Skin epidermis (tissue), 12 donors: ENCODE data around the gene RGS3.

Source experiments
- H3K27ac ChIP-seq, 21 experiments: fragments of 200-600 bp; sonication (generic) in 11 of 21; one replicate each; pipeline ENCODE4 v1.5.0; 2020; ENCODE audit warnings: mild to moderate bottlenecking in 3 of 21, inconsistent platforms in 2 of 21, moderate library complexity in 2 of 21
- H3K4me3 ChIP-seq, 7 experiments: fragments of 200-600 bp; sonication (generic) in 2 of 7; one replicate each; pipeline ENCODE4 v1.5.0; 2020; ENCODE audit warnings: inconsistent platforms in 2 of 7, mild to moderate bottlenecking in 2 of 7, moderate library complexity in 1 of 7

Gene RGS3

DNA sequence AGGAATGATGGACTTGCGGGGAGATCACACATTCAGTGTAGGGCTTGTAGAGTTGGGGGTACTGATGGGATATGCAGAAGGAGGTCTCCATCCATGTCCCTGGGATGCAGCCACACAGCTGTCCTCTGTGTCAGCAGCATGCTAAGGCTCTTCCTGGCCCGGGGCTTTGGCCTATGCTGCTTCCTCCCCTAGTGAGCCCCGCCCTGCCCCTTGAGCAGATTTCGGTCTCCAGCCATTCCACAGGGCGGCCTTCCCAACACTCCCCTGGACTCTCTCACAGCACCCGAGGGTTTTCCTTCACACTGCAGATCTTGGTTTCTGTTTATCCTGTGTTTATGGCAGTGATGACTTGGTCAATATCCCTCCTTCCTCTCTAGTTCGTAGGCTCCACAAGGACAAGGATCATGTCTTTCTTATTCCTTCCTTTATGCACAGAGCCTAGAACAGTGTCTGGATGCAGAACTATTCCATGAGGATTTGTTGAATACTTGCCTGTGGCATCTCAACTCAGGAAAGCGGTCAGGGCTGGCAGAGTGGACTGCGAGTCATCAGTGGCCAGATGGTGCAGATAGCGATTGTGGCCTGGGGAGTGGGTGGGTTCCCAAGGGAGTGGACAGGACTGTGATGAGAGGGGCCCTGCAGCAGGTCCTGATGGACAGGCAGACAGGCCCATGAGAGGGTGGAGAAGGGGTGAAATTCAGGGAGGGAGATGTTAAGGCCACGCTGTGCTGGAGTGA, 114.2 kb downstream of the RGS3 start:
- Histone ChIP-seq H3K4me3 (no peak overlapping the region), H3K27ac (peak overlapping the region in 13 of 21 experiments; percentile 4 to 87 (median 79))

DNA sequence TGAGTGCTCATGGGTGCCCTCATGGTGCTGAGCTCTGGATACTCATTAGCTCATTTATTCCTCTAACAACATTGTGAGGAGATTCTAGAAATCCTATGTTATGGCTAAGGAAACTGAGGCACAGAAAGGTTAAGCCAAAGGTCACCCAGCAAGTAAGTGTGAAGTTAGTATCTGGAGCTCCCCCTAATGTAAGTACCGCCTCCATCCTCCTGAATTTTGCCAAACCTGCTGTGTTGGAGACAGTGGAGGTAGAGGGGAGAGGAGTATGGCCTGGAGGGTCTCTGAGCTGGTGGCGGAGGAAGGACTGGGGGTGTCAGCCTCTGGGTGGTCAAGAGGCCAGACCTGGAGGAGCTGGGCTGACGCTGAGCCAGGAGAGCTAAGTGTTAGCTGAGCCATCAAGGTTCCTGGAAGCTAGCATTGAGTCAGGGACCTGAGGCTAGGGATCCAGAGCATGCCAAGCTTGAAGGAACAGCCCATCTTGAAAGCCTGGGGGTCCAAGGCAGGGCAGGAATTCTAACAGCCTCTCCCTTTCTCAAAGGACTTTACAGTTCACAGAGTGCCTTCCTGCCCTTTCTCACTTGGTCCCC, 114.8 kb downstream of the RGS3 start:
- H3K27ac ChIP-seq, result peak overlapping the region in 20 of 21 experiments; percentile 4 to 87 (median 78)
- H3K4me3 ChIP-seq, result no peak overlapping the region

DNA sequence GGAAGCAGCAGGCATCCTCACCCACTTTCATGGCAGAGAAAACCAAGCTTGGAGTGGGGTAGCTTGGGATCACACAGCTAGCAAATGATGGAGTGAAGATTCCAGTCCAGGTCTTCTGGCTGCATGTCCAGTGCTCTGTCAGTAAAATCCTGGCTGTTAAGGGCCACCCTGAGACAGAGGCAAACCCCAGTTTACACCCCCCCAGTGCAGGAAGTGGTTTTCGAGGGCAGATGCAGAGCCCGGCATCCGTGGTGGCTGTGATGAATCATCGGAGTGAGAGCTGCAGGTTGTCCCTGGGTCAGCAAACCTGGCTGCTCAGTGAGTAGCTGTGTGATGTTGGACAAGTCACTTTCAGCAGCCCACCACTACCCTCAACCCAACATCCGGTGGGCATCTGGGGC, 115.4 kb downstream of the RGS3 start:
- peak overlapping the region in 20 of 21 experiments; percentile 42 to 87 (median 78) for H3K27ac ChIP-seq
- no peak overlapping the region for H3K4me3 ChIP-seq

DNA sequence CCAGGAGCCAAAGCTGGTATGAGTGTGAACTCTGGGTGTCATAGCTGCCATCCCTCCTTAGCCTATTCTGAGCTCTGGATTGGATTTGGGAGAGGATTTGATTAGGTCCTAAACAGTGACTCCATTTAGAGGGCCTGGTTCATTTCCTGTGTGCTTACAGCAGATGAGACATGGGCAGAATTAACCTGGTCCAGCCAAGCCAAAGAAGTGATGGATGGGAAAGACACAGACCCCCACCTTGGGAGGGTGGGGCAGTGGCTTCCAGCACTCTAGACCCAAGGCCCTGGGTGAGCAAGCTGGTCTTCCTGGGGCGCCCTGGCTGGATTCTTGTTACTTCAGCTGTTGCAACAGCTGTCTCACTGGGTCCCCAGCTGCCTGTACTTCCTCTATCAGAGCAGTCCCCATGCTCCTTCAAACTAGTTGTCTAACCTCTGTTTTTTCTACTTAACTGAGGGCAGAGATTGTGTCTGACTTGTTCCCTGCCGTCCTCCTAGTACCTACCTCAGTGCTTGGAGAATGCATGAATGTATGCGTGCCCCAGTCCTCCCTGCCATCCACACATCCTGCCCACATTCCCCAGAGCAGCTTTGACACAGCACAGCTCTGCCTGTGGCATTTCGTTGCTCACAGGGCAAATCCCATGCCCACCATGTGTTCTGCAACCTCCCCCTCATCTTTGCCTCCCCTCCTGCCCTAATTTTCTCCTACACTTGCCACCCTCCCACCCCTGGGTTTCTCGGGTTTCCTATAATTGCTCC, 115.9 kb downstream of the RGS3 start:
- H3K4me3 ChIP-seq, result no peak overlapping the region
- peak overlapping the region in 20 of 21 experiments; percentile 39 to 87 (median 78) for H3K27ac ChIP-seq

DNA sequence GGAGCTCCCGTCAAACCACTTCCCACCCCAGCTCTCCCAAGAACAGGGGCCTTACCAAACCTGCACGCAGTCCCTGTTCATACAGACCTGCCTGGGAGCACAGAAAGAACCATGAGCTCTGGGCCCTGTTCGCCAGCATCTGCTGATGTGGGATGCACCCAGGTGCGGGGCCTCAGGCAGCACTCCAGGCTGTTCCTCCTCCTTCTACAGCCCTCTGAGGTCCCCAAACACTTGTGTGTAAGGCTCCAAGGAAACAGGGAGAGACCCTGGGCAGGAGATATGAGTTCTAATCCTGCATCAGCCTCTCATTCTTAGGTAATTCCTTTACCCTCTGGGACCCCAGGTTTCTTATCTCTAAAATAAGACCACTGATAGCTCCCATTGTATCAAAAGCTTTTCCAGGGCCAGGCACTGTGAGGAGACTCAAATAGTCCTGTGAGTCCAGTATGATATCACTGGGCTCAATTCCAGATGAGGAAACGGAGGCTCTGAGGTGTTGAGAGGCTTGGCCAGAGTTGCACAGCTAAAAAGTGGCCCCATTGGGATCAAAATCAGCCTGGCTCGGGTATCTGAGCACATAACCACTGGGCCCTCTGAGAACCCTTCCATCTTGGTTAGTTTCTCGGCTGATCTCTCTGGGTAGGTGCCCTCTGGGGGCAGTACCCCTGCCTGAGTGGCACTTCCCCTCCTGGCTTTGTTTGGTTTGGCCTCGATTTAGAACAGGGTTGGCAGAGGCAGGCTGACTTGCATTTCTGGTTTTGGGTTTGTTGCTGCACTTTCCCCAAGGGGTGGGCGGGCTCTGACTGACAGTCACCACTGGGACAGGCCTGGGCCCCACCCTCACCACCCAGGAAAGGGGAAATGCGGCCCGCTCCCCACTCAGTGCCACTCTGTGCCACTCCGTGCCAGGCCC, 116.8 kb downstream of the RGS3 start:
- H3K4me3 ChIP-seq, result peak overlapping the region in 2 of 7 experiments; percentile 10 to 15

DNA sequence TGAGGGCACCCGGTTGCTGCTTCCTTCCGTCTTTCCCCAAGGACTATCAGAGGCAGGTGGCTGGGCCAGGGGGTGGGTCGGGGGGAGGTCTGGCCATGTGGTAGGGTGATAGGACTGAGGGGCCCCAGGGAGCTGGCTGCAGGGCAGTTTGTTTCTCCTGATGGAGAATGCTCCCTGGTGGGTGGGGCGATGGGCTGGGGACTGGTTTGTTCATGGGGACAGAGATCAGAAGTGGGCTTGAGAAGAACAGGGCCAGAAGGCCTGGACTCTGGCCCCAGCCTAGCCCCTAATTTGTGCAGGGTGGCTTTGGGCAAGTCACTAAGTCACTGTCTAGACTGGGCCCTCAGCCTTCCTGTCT, 117.4 kb downstream of the RGS3 start:
- Histone ChIP-seq H3K4me3 (peak overlapping the region in 2 of 7 experiments; percentile 10 to 15), H3K27ac (peak overlapping the region in 20 of 21 experiments; percentile 39 to 87 (median 78))

More for the DNA sequence above, 116.8 kb downstream of the RGS3 start:
- peak overlapping the region in 20 of 21 experiments; percentile 39 to 87 (median 78) for H3K27ac ChIP-seq

GRCh38 chr9:113581865-113582697, 118.6 kb downstream of the RGS3 start:
- peak overlapping the region in 1 of 7 experiments; percentile 15 for H3K4me3 ChIP-seq
- H3K27ac ChIP-seq, result peak overlapping the region in 19 of 21 experiments; percentile 39 to 87 (median 78)

GRCh38 chr9:113582698-113583200, 119.2 kb downstream of the RGS3 start:
- Histone ChIP-seq H3K27ac (peak overlapping the region in 7 of 21 experiments; percentile 39 to 85 (median 78)), H3K4me3 (no peak overlapping the region)

DNA sequence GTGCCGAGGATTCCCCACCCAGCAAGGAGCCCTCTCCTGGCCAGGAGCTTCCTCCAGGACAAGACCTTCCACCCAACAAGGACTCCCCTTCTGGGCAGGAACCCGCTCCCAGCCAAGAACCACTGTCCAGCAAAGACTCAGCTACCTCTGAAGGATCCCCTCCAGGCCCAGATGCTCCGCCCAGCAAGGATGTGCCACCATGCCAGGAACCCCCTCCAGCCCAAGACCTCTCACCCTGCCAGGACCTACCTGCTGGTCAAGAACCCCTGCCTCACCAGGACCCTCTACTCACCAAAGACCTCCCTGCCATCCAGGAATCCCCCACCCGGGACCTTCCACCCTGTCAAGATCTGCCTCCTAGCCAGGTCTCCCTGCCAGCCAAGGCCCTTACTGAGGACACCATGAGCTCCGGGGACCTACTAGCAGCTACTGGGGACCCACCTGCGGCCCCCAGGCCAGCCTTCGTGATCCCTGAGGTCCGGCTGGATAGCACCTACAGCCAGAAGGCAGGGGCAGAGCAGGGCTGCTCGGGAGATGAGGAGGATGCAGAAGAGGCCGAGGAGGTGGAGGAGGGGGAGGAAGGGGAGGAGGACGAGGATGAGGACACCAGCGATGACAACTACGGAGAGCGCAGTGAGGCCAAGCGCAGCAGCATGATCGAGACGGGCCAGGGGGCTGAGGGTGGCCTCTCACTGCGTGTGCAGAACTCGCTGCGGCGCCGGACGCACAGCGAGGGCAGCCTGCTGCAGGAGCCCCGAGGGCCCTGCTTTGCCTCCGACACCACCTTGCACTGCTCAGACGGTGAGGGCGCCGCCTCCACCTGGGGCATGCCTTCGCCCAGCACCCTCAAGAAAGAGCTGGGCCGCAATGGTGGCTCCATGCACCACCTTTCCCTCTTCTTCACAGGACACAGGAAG, 120.2 kb downstream of the RGS3 start:
- peak overlapping the region in 3 of 21 experiments; percentile 3 to 39 (median 6) for H3K27ac ChIP-seq
- H3K4me3 ChIP-seq, result no peak overlapping the region

DNA sequence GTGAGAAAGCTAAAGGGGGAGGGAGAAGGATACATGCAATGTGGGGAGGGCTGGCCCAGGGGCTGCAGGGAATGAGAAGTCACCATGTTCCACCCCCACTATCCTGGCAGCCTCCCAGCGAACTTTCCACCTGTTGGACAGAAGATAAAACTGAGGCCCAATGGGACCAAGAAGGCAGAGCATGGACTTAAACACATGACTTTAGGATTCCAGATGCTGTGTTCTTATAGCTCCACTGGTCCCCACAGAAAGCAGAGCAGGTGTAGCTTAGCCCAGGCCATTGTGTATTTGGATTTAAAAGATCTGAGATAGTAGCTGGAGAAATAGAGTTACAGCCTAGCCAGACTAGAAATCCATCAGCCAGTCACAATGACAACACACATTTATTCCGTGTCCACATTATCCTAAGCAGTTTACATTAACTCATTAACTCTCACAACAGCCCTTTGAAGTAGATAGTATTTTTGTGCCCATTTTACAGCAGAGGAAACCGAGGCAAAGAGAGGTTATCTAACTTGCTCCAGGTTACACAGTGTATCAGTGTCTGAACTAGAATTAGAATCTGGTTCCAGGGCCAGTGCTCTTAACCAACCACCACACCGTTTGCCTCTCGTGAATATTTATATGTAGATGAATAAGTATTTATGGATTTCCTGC, 121.0 kb downstream of the RGS3 start:
- peak overlapping the region in 1 of 21 experiments; percentile 14 for H3K27ac ChIP-seq
- no peak overlapping the region for H3K4me3 ChIP-seq

DNA sequence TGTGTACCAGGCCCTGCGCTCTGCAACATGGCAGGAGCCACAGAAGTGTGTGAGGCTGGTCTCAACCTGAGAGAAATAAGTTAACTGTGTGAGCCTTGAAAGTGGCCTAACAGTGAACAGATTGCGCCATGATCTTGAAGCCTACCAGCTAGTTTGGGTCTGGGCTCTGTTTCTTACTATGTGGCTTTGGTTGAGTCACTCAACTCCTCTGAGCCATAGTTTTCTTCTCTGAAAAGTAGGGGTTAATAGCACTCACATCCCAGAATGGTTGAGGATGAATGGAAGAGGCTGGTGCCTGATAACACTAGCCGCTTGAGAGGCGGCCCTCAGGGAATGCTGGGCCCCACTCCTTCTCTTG, 121.5 kb downstream of the RGS3 start:
- Histone ChIP-seq H3K4me3 (no peak overlapping the region), H3K27ac (peak overlapping the region in 3 of 21 experiments; percentile 2 to 34 (median 14))

GRCh38 chr9:113585555-113585954, 122.0 kb downstream of the RGS3 start:
- no peak overlapping the region for H3K4me3 ChIP-seq
- peak overlapping the region in 7 of 21 experiments; percentile 2 to 62 (median 29) for H3K27ac ChIP-seq

GRCh38 chr9:113587471-113588031, 124.0 kb downstream of the RGS3 start:
- no peak overlapping the region for H3K4me3 ChIP-seq
- H3K27ac ChIP-seq, result peak overlapping the region in 8 of 21 experiments; percentile 9 to 62 (median 42)

DNA sequence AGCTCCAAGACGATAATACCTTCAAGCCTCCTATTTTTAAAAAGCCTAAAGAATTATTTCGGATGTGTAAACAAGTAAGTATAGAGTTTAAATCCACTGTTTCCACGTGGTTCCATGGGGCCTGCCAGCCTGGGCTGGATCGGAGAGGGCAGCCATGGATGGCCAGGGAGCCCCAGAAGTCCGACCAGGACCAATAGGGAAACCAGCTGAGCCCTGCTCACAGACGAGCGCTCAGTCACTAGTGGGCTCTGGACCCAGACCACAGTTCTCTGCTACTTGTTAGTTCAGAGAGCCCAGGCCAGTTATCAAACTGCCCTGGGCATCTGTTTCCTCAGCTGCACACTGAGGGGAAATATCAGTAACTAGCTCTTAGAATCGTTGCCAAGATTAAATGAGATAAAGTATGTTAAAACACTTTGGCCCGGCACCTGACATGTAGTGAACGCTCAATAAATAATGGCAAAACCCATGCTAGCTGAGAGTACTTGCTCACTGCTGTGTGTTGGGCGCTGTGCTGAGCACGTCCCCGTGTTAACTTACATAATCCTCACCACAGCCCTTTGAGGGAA, 124.8 kb downstream of the RGS3 start:
- no peak overlapping the region for H3K4me3 ChIP-seq
- peak overlapping the region in 6 of 21 experiments; percentile 5 to 62 (median 34) for H3K27ac ChIP-seq

- Histone ChIP-seq H3K27ac (peak overlapping the region in 12 of 21 experiments; percentile 17 to 74 (median 38)), H3K4me3 (no peak overlapping the region)
These were observed 125.4 kb downstream of the RGS3 start for GRCh38 chr9:113588936-113589335.

DNA sequence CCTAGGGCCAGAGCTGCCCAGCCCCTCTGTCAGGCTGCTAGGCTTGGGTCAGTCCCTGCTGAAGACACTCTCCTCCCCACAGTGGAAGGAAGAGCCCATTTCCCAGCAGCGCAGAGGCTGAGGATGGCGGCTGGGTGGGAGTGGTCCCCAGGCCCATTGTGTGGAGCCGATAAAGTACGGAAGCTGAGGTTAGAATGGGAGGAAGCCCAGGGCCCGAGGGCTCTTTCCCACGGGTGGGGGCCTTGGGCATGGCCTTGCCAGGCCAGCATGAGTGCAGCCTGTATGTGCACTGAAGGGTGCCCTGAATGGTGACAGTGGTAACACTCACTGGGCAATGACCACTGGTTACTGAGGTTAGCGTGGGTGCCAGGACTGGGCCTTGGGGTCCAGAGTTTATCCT, 125.9 kb downstream of the RGS3 start:
- H3K4me3 ChIP-seq, result no peak overlapping the region
- H3K27ac ChIP-seq, result peak overlapping the region in 12 of 21 experiments; percentile 14 to 74 (median 38)
